ENCODE measurements around the gene BPIFB3. TPM values are rescaled to one million over a fixed set of nuclear protein-coding genes. Genes with fewer than 3 reads are reported as not detected.
"Not testable (repeated sequence)": the region's sequence is repeated elsewhere in the genome, so short reads cannot be mapped to it uniquely, and the experiment has no call there.

BPIFB3 gene
- total and polyA plus RNA-seq, 2 donors from 2014 or later = not detected

GRCh38 chr20:33104336-33104735 lies 50.6 kb downstream of the BPIFB3 start:
- DNase-seq (no peak), FAIRE-seq (no peak)
- Histone ChIP-seq H3K4me1 (ENCODE audit: control insufficient read depth in 2 of 3, insufficient read depth in 2 of 3, low read depth in 1 of 3, low read length in 3 of 3) (no peaks in the 10 kb centered on the region), H3K4me3 (ENCODE audit: low read length in 3 of 3) (no peak overlapping the region), H3K27me3 (ENCODE audit: control insufficient read depth, insufficient read depth, low read length) (no peaks in the 10 kb centered on the region), H3K27ac (ENCODE audit: low read depth in 2 of 2, low read length in 2 of 2) (no peak overlapping the region), H3K9me3 (ENCODE audit: control insufficient read depth in 2 of 3, insufficient read depth in 1 of 3, low read length in 3 of 3) (no peaks in the 10 kb centered on the region), H3K36me3 (ENCODE audit: control insufficient read depth in 2 of 3, insufficient read depth in 3 of 3, low read length in 3 of 3) (no peaks in the 10 kb centered on the region), H3K9ac (ENCODE audit: low read length in 3 of 3) (no peak overlapping the region)
- no peak for TF ChIP-seq CTCF (IDR thresholded peaks at IDR 0.05; ENCODE audit: borderline replicate concordance, extremely low read depth, insufficient read depth)
- intact Hi-C loops (cut with DNase I) = no loop called here

GRCh38 chr20:33105316-33105924 lies 51.7 kb downstream of the BPIFB3 start:
- Histone ChIP-seq H3K27me3 (ENCODE audit: control insufficient read depth, insufficient read depth, low read length) (no peaks in the 10 kb centered on the region), H3K9me3 (ENCODE audit: control insufficient read depth in 2 of 3, insufficient read depth in 1 of 3, low read length in 3 of 3) (no peaks in the 10 kb centered on the region), H3K4me1 (ENCODE audit: control insufficient read depth in 2 of 3, insufficient read depth in 2 of 3, low read depth in 1 of 3, low read length in 3 of 3) (no peaks in the 10 kb centered on the region), H3K9ac (ENCODE audit: low read length in 3 of 3) (no peak overlapping the region), H3K27ac (ENCODE audit: low read depth in 2 of 2, low read length in 2 of 2) (no peak overlapping the region), H3K4me3 (ENCODE audit: low read length in 3 of 3) (no peak overlapping the region), H3K36me3 (ENCODE audit: control insufficient read depth in 2 of 3, insufficient read depth in 3 of 3, low read length in 3 of 3) (no peaks in the 10 kb centered on the region)
- intact Hi-C loops (cut with DNase I) = no loop called here
- FAIRE-seq = no peak
- TF ChIP-seq CTCF (IDR thresholded peaks at IDR 0.05; ENCODE audit: borderline replicate concordance, extremely low read depth, insufficient read depth) = no peak
- no peak for DNase-seq

- H3K27me3 ChIP-seq (ENCODE audit: control insufficient read depth, insufficient read depth, low read length); H3K27ac ChIP-seq (ENCODE audit: low read depth in 2 of 2, low read length in 2 of 2); H3K9ac ChIP-seq (ENCODE audit: low read length in 3 of 3); FAIRE-seq; H3K4me1 ChIP-seq (ENCODE audit: control insufficient read depth in 2 of 3, insufficient read depth in 2 of 3, low read depth in 1 of 3, low read length in 3 of 3); H3K4me3 ChIP-seq (ENCODE audit: low read length in 3 of 3); intact Hi-C loops (cut with DNase I); H3K9me3 ChIP-seq (ENCODE audit: control insufficient read depth in 2 of 3, insufficient read depth in 1 of 3, low read length in 3 of 3); H3K36me3 ChIP-seq (ENCODE audit: control insufficient read depth in 2 of 3, insufficient read depth in 3 of 3, low read length in 3 of 3); DNase-seq: not testable (repeated sequence)
These were observed 52.4 kb downstream of the BPIFB3 start for GRCh38 chr20:33106058-33106620.

GRCh38 chr20:33108661-33109060 lies 55.0 kb downstream of the BPIFB3 start:
- Histone ChIP-seq H3K4me1 (ENCODE audit: control insufficient read depth in 2 of 3, insufficient read depth in 2 of 3, low read depth in 1 of 3, low read length in 3 of 3) (no peaks in the 10 kb centered on the region), H3K27me3 (ENCODE audit: control insufficient read depth, insufficient read depth, low read length) (no peaks in the 10 kb centered on the region), H3K27ac (ENCODE audit: low read depth in 2 of 2, low read length in 2 of 2) (no peak overlapping the region), H3K4me3 (ENCODE audit: low read length in 3 of 3) (no peak overlapping the region), H3K36me3 (ENCODE audit: control insufficient read depth in 2 of 3, insufficient read depth in 3 of 3, low read length in 3 of 3) (no peaks in the 10 kb centered on the region), H3K9me3 (ENCODE audit: control insufficient read depth in 2 of 3, insufficient read depth in 1 of 3, low read length in 3 of 3) (no peaks in the 10 kb centered on the region), H3K9ac (ENCODE audit: low read length in 3 of 3) (no peak overlapping the region)
- no peak for DNase-seq
- intact Hi-C loops (cut with DNase I) = no loop called here
- no peak for FAIRE-seq
- TF ChIP-seq CTCF (IDR thresholded peaks at IDR 0.05; ENCODE audit: borderline replicate concordance, extremely low read depth, insufficient read depth) = no peak
